Measurements from ENCODE around the gene SETDB2.

DNA sequence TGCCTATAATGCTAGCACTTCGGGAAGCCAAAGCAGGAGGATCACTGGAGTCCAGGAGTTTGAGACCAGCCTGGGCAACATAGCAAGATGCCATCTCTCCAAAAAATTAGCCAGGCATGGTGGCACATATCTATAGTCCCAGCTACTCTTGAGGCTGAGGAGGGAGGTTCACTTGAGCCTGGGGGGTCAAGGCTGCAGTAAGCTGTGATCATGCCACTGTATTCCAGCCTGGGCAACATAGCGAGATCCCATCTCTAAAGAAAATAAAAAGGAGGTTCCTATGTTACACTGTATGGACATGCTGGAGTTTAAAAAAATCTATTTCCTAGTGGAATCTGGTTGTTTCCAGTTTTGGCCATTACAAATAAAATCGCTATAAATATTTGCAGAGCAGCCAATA is 2.8 kb upstream of the SETDB2 start:
- TF ChIP-seq, protein P1, sequence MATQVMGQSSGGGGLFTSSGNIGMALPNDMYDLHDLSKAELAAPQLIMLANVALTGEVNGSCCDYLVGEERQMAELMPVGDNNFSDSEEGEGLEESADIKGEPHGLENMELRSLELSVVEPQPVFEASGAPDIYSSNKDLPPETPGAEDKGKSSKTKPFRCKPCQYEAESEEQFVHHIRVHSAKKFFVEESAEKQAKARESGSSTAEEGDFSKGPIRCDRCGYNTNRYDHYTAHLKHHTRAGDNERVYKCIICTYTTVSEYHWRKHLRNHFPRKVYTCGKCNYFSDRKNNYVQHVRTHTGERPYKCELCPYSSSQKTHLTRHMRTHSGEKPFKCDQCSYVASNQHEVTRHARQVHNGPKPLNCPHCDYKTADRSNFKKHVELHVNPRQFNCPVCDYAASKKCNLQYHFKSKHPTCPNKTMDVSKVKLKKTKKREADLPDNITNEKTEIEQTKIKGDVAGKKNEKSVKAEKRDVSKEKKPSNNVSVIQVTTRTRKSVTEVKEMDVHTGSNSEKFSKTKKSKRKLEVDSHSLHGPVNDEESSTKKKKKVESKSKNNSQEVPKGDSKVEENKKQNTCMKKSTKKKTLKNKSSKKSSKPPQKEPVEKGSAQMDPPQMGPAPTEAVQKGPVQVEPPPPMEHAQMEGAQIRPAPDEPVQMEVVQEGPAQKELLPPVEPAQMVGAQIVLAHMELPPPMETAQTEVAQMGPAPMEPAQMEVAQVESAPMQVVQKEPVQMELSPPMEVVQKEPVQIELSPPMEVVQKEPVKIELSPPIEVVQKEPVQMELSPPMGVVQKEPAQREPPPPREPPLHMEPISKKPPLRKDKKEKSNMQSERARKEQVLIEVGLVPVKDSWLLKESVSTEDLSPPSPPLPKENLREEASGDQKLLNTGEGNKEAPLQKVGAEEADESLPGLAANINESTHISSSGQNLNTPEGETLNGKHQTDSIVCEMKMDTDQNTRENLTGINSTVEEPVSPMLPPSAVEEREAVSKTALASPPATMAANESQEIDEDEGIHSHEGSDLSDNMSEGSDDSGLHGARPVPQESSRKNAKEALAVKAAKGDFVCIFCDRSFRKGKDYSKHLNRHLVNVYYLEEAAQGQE (IDR thresholded peaks at IDR 0.05; ENCODE audit: low read depth): no peak
- TF ChIP-seq CREB1 (IDR thresholded peaks at IDR 0.05; ENCODE audit: low read depth) (no peak), NFIC (IDR thresholded peaks at IDR 0.05) (no peak), EP300 (IDR thresholded peaks at IDR 0.05; ENCODE audit: borderline replicate concordance) (no peak), CEBPB (IDR thresholded peaks at IDR 0.05) (no peak), TCF12 (IDR thresholded peaks at IDR 0.05; ENCODE audit: low read depth) (no peak)

Measured in Ishikawa (cell line).